IMR-90 (cell line): ENCODE results near the gene FOXP1. TPM values are rescaled to one million over a fixed set of nuclear protein-coding genes. Genes with fewer than 3 reads are reported as not detected.

ENCODE experiments used
- ATAC-seq: fragments of 200-7000 bp; cut with Tn5 transposase; 2 replicates; pipeline ENCODE4 v1.9.1; 2020; ENCODE audit warnings: low read depth, mild to moderate bottlenecking, moderate library complexity
- BruUV-seq: library from RNA; stranded (reverse); fragments of 400-500 nt; replicated peaks from 2 replicates; lab custom pipeline; 2021; lab: Mats Ljungman, UMichigan
- CTCF ChIA-PET: fragments of 300-600 bp; formaldehyde crosslinking; extraction: SDS; loops from one replicate; lab custom pipeline; 2021; ENCODE audit warnings: antibody characterized with exemption; lab: Yijun Ruan, JAX
- POLR2A ChIA-PET: fragments of 300-600 bp; sonication (Branson Sonifier 250); formaldehyde crosslinking; loops from one replicate; lab custom pipeline; 2022; ENCODE audit warnings: antibody characterized with exemption; ENCODE audit not compliant: unreplicated experiment; lab: Charles Lee
- DNase-seq: peaks from one replicate; pipeline ENCODE4 v3.0.0; 2013
- H2AFZ ChIP-seq: replicated peaks from 2 replicates; pipeline ENCODE3; 2013; ENCODE audit warnings: low read length, mild to moderate bottlenecking; ENCODE audit not compliant: poor library complexity
- H2AK5ac ChIP-seq: 2 replicates; pipeline ENCODE4 v1.6.1; 2013; ENCODE audit warnings: low read depth, low read length, inconsistent platforms
- H2AK9ac ChIP-seq: replicated peaks from 2 replicates; pipeline ENCODE3; 2013; ENCODE audit warnings: mild to moderate bottlenecking, low read depth, low read length, moderate library complexity; ENCODE audit not compliant: poor library complexity
- H2BK120ac ChIP-seq: 2 replicates; pipeline ENCODE4 v1.6.1; 2013; ENCODE audit warnings: low read depth, low read length, inconsistent platforms
- H2BK15ac ChIP-seq: 3 replicates; pipeline ENCODE4 v1.6.1; 2013; ENCODE audit warnings: low read depth, low read length, inconsistent platforms
- H2BK20ac ChIP-seq: 2 replicates; pipeline ENCODE4 v1.6.1; 2013; ENCODE audit warnings: low read depth, mild to moderate bottlenecking, inconsistent platforms, low read length, moderate library complexity
- H2BK5ac ChIP-seq: 2 replicates; pipeline ENCODE4 v1.6.1; 2013; ENCODE audit warnings: mild to moderate bottlenecking, low read depth, low read length, inconsistent platforms; ENCODE audit not compliant: poor library complexity, severe bottlenecking
- H3K14ac ChIP-seq: replicated peaks from 2 replicates; pipeline ENCODE4 v1.6.1; 2013; ENCODE audit warnings: low read depth, low read length, inconsistent platforms
- H3K18ac ChIP-seq: 2 replicates; pipeline ENCODE4 v1.6.1; 2013; ENCODE audit warnings: low read depth, low read length, control low read depth
- H3K23ac ChIP-seq: 2 replicates; pipeline ENCODE4 v1.6.1; 2013; ENCODE audit warnings: low read depth, low read length, inconsistent platforms
- H3K27ac ChIP-seq: 2 replicates; pipeline ENCODE4 v1.5.1; 2013; ENCODE audit warnings: mild to moderate bottlenecking, control low read depth, low read length; ENCODE audit not compliant: insufficient read depth
- H3K27me3 ChIP-seq: 2 replicates; pipeline ENCODE4 v1.6.1; 2013; ENCODE audit warnings: low read length; ENCODE audit not compliant: control insufficient read depth, insufficient read depth
- H3K36me3 ChIP-seq: 2 replicates; pipeline ENCODE4 v1.6.1; 2013; ENCODE audit warnings: low read length, mixed read lengths; ENCODE audit not compliant: control insufficient read depth, insufficient read depth
- H3K4ac ChIP-seq: 2 replicates; pipeline ENCODE4 v1.6.1; 2013; ENCODE audit warnings: low read depth, low read length, inconsistent platforms
- H3K4me1 ChIP-seq: 2 replicates; pipeline ENCODE4 v1.6.1; 2013; ENCODE audit warnings: low read length, mixed read lengths; ENCODE audit not compliant: control insufficient read depth, insufficient read depth
- H3K4me2 ChIP-seq: 2 replicates; pipeline ENCODE4 v1.6.1; 2013; ENCODE audit warnings: low read depth, mild to moderate bottlenecking, control low read depth, low read length, moderate library complexity
- H3K4me3 ChIP-seq: 2 replicates; pipeline ENCODE4 v1.5.1; 2013; ENCODE audit warnings: low read depth, mild to moderate bottlenecking, control low read depth, low read length, moderate library complexity; ENCODE audit not compliant: insufficient read depth
- H3K56ac ChIP-seq: 2 replicates; pipeline ENCODE4 v1.6.1; 2013; ENCODE audit warnings: low read length, inconsistent platforms; ENCODE audit not compliant: insufficient read depth; ENCODE audit errors: extremely low read depth
- H3K79me1 ChIP-seq, 2 experiments: 2 replicates each; pipeline ENCODE4 v1.6.1; 2013; ENCODE audit warnings: low read length in 2 of 2, inconsistent platforms in 1 of 2, low read depth in 1 of 2
- H3K9ac ChIP-seq: 2 replicates; pipeline ENCODE4 v1.6.1; 2013; ENCODE audit warnings: low read depth, low read length, control low read depth
- H3K9me1 ChIP-seq: 2 replicates; pipeline ENCODE4 v1.6.1; 2013; ENCODE audit warnings: low read length, inconsistent platforms; ENCODE audit not compliant: insufficient read depth
- H3K9me3 ChIP-seq: 2 replicates; pipeline ENCODE4 v1.6.1; 2013; ENCODE audit warnings: low read length; ENCODE audit not compliant: control insufficient read depth, insufficient read depth
- H4K20me1 ChIP-seq: 2 replicates; pipeline ENCODE4 v1.6.1; 2013; ENCODE audit warnings: low read length, inconsistent platforms; ENCODE audit not compliant: insufficient read depth
- H4K5ac ChIP-seq: 2 replicates; pipeline ENCODE4 v1.6.1; 2013; ENCODE audit warnings: mild to moderate bottlenecking, low read depth, low read length, control low read depth
- H4K8ac ChIP-seq, 2 experiments: 2 replicates each; pipeline ENCODE4 v1.6.1; 2013; ENCODE audit warnings: low read depth in 2 of 2, low read length in 2 of 2, control low read depth in 1 of 2, inconsistent platforms in 1 of 2
- H4K91ac ChIP-seq: 2 replicates; pipeline ENCODE4 v1.6.1; 2013; ENCODE audit warnings: low read depth, low read length, inconsistent platforms; ENCODE audit not compliant: insufficient read depth
- CEBPB ChIP-seq: IDR thresholded peaks from 2 replicates; pipeline ENCODE4 v1.6.1; 2012; ENCODE audit warnings: low read depth, low read length, improper control_type of control experiment
- MAFK ChIP-seq: IDR thresholded peaks from 2 replicates; pipeline ENCODE4 v1.6.1; 2012; ENCODE audit warnings: low read depth, low read length, improper control_type of control experiment
- RFX5 ChIP-seq: IDR thresholded peaks from 2 replicates; pipeline ENCODE4 v1.8.0; 2012; ENCODE audit warnings: low read depth, mild to moderate bottlenecking, low read length, moderate library complexity
- WGBS, 2 experiments: methylation state at CpG; one replicate each; pipeline versions ENCODE4 v1.1.5 to v1.1.7; 2013; ENCODE audit warnings: missing lambda C conversion rate in 2 of 2; ENCODE audit not compliant: insufficient read length in 1 of 2; ENCODE audit errors: extremely low coverage in 2 of 2; 5-methylcytosine and 5-hydroxymethylcytosine counted together
- dilution Hi-C: fragments of 300-500 bp; cut with HindIII; formaldehyde crosslinking; loops from one replicate; pipeline ENCODE4 v1.14.3; 2018; ENCODE audit warnings: low sequenced_read_pairs; ENCODE audit not compliant: unreplicated experiment
- in situ Hi-C: fragments of 300-500 bp; cut with MboI; formaldehyde crosslinking; loops from 3 replicates; pipeline ENCODE4 v1.14.3; 2019; ENCODE audit warnings: low sequenced_read_pairs, inconsistent platforms, mixed read lengths
- intact Hi-C: fragments of 100-400 bp; cut with micrococcal nuclease; formaldehyde crosslinking; loops from 2 replicates; pipeline ENCODE4 v1.10.0; 2022
- polyA plus RNA-seq, 3 experiments: library from polyadenylated mRNA; depleted of rRNA; stranded (reverse); fragments of >200 nt; gene quantifications; 2 replicates each; pipeline ENCODE4 v1.2.3, GENCODE V29; 2012; ENCODE audit warnings: low replicate concordance in 1 of 3
- total RNA-seq: library from RNA; depleted of rRNA; stranded (reverse); fragments of >200 nt; gene quantifications from 2 replicates; pipeline ENCODE4 v1.2.3, GENCODE V29; 2012

The FOXP1 gene
- total and polyA plus RNA-seq, 2 of the 4 experiments (the other 2 are of a cell fraction) = 37.0 to 132 TPM

GRCh38 chr3:71438071-71438685, 145.3 kb downstream of the FOXP1 start:
- Histone ChIP-seq H3K18ac (no peak overlapping the region), H2BK20ac (no peak overlapping the region), H3K4me2 (no peak overlapping the region), H3K4me3 (no peak overlapping the region), H4K8ac (no peak overlapping the region), H4K20me1 (no peaks in the 10 kb centered on the region), H3K79me1 (peaks cover 7 to 26% of the 10 kb centered on the region in 2 experiments), H3K23ac (no peak overlapping the region), H3K4ac (no peak overlapping the region), H2AFZ (no peak overlapping the region), H2AK5ac (no peak overlapping the region), H2BK15ac (no peak overlapping the region), H3K27ac (no peak overlapping the region), H3K9me1 (peaks cover 8% of the 10 kb centered on the region; the same call in 1 of the 2 replicates), H2BK120ac (no peak overlapping the region), H3K56ac (no peak overlapping the region), H3K9ac (no peak overlapping the region), H3K14ac (no peak overlapping the region), H2AK9ac (no peak overlapping the region), H3K4me1 (peaks cover 8% of the 10 kb centered on the region), H3K27me3 (no peaks in the 10 kb centered on the region), H3K9me3 (no peaks in the 10 kb centered on the region), H3K36me3 (no peaks in the 10 kb centered on the region), H2BK5ac (no peak overlapping the region), H4K5ac (no peak overlapping the region), H4K91ac (no peak overlapping the region)
- ChIA-PET CTCF (no interaction called here), POLR2A (no interaction called here)
- dilution Hi-C loops (no loop called here), intact Hi-C loops (no loop called here), in situ Hi-C loops (no loop called here)
- ATAC-seq (no peak), DNase-seq (no peak)
- BruUV-seq = no TSS peak
- 50% methylated on average over 1 of the region's 7 CpGs; no CpG with 5 or more reads in 1 of the 2 experiments for WGBS, 2 experiments
- TF ChIP-seq CEBPB (no peak), RFX5 (no peak), MAFK (no peak)
